GM21576 (cell line): ENCODE results near the gene MTG2.
A peak's percentile ranks its signal among the peaks of the same experiment; 100 is the strongest.
"Not testable (repeated sequence)": the region's sequence is repeated elsewhere in the genome, so short reads cannot be mapped to it uniquely, and the experiment has no call there.

ENCODE experiments used
- ATAC-seq: cut with Tn5 transposase; IDR thresholded peaks from one replicate; pipeline ENCODE4 v1.9.1; 2021; ENCODE audit warnings: mild to moderate bottlenecking, moderate library complexity; ENCODE audit not compliant: unreplicated experiment

The MTG2 gene

DNA sequence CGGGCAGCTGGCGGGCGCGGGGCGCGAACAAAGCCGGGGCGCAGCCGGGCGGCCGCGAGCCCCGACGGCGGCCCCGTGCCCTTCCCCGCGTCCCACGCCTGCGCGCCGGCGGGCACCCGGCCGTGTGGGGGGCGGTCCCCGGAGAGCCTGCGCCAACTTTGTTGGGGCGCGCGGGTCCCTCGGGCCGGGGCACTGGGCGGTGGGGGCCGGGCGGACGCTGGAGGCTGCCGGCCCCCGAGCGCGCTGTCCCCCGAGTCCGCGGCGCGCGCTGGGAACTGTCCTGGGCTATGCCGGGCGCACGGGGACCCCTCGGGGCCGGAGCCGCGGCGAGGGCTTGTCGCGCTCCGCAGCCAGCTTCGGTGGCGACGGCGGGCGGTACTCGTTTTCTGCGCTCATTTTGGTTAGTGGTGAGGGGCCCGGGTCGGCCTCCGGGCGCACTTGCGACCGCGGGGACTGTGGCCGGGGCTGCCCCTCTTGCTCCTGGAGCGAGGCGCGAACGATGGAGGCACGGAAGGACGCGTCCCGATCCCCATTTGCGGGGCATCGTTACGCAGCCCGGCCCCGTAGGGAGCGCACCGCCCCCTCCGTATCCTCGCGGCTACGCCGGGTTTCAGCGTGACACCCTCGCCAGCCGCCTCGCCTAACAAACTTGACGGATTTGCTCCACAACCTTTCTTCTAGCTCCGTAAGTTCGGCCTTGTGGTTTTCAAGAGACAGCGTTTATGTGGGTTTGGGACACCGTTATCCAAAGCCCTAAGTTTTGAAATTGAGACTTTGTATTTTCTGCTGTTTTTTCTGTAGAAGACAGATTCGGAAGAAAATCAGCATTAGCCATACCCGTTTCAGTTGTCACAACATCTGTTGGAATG, 38.6 kb upstream of the MTG2 start:
- ATAC-seq: no peak

DNA sequence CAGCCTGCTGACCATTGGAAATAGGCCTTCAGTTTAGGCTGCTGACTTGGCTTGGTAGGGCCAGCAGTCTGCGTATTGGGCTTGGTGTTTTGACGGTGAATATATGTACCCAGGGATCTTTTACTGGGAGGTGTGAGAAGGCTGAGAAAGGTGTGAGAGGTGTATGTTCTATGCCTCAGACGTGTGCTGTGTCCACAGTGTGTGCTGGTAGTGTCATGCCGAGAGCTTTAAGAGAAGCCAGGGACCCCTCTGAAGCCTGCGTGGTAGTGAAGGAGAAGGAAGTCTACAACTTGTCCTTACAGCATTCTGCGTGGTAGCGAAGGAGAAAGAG, 37.2 kb upstream of the MTG2 start:
- ATAC-seq: no peak

DNA sequence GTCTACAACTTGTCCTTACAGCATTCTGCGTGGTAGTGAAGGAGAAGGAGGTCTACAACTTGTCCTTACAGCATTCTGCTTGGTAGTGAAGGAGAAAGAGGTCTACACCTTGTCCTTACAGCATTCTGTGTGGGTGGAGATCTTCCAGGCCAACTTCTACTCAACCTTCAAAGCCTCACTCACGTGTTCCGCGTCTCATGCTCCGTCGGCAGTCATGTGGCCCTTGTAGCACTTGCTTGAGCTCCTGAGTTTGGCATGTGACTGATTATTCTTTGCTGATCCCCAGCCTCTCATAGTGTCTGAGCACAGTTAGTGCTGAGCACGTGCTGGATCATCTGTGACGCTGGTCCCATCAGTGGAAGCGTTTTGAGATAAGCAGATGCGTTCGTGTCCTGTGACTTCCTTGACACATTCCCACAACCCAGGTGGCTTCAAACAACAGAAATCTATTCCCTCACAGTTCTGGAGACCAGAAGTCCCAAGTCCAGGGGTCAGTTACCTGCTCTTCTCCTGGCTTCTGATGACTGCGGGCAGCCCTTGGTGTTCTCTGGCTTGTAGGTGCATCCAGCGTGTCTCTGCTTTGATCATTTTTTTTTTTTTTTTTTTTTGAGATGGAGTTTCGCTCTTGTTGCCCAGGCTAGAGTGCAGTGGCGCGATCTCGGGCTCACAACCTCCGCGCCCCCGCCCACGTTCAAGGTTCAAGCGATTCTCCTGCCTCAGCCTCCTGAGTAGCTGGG, 36.6 kb upstream of the MTG2 start:
- no peak for ATAC-seq

DNA sequence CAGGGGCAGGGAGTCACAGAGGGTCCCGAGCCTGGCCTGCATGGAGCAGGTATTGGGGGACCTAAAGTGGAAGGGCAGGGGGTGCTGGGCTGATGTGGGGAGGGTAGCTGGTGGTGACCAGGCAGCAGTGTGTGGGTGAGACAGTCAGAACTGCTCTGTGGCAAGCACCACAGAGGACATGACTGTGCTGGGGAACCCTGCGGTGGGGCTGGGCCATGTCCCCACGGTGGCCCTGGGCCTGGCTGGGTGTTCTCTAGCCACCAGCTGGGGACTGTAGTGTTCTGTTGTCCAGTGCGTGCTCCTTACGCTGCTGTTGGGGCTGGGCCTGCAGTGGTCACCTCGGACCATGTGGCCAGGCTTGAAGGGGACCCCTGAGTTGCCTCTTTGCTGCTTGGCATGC, 35.7 kb upstream of the MTG2 start:
- no peak for ATAC-seq

DNA sequence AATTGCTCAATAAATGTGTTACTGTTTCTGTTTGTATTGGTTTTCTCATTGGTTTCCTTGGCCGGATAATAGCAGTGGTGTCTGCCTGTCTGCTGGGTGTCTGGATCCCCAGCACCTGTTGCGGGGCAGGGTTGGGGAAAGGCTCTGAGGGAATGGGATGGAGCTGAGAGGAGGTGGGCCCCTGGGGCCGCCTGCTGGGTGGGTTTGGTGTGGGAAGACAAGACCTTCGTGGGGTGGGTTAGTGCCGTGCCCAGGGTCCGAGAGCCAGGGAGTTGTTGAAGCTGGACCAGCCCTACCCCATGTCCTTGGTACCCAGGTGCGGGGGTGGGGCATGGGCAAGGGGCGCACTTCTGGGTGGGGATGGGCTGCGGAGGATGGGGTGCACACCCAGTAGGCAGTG, 35.3 kb upstream of the MTG2 start:
- no peak for ATAC-seq

DNA sequence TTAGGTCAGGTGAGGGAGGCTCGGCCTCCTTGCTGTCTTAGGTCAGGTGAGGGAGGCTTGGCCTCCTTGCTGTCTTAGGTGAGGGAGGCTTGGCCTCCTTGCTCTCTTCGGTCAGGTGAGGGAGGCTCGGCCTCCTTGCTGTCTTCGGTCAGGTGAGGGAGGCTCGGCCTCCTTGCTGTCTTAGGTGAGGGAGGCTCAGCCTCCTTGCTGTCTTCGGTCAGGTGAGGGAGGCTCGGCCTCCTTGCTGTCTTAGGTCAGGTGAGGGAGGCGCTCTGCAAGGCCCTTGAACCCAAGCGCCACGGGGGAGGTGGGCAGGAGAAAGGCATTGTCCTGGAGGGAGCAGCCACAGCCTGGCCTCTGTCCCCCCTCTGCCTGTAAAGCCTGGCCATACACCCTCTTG, 34.4 kb upstream of the MTG2 start:
- not testable (repeated sequence) for ATAC-seq

DNA sequence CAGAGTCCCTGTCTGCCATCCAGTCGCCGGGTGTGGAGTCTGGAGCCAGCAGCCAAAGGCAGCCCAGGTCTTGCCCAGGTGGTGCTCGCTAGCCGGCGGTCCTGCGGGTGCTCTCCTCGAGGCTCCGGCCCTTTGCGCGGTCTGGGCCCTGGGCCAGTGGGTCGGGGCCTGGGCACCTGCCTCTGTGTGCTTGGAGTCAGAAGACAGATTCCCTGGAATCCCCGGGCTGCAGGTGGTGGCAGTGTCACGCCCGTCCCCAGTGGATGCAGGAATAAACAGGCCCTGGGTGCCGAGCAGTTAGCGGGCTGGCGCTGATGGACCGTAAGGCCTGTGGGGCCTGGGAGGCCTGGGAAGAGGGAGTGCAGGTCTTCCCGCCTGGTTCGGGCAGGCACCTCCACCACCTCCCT, 33.9 kb upstream of the MTG2 start:
- no peak for ATAC-seq

DNA sequence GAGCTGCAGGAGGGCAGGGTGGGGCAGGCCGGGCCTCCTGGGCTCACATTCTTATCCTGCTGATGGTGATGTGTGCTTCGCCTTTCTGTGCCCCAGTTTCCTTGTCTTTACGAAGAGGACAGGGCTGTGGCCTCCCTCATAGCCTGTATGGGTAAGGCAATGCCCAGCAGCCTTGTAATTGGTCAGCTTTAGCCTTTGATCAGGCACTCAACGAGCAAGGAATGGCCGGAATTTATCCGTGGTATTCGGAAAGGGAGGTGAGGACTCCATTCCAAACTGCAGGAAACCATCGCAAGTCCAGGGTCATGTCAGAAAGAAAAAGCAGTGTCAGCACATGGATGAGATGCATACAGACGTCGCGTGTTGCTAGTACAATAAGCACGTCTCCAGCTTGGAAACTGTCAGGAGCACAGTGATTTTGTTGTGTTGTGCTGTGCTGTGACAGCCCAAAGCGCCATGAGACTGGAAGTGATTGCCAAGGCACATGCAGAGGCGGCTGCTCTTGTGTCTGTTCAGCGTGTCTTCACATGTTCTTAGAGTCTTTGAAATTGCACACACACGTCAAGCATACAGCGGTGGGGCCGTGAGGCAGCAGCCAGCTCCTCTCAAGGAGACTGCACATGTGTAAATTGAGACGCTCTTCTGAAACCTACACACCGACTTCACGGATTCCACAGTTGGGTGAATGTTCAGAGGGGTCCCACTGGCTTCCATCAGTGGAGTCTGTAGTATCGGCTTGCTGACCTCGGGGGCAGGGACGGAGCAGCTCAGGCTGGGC, 33.1 kb upstream of the MTG2 start:
- no peak for ATAC-seq

DNA sequence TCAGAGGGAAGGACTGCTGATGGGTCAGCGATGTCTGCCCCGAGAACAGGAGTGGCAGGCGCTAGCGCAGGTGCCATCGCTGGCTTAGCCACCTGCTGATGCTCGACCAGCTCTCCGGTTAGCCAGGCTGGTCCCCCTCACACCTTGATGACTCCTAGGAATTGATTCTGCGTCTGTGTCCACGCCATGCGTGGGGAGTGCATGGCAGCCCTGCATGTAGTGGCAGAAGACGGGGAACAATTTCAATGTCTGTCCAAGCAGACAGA, 32.6 kb upstream of the MTG2 start:
- no peak for ATAC-seq

DNA sequence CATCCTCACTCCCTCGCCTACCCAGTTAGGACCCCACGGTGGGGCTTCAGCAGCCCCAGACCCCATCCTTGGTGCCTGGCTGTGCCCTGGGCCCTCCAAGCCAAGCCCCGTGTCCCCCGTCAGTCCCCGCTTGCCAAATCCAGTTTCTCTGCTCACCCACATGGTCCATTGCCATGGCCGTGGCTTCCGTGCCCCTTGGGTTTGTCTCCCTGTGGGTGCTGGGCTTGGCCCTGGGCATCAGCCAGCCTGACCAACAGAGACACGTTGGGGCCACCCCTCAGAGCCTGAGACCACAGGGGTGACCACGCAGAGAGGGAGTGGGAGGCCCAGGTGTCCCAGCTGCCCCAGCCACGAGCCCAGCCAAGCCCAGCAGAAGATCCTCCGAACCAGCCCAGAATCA, 31.6 kb upstream of the MTG2 start:
- no peak for ATAC-seq

DNA sequence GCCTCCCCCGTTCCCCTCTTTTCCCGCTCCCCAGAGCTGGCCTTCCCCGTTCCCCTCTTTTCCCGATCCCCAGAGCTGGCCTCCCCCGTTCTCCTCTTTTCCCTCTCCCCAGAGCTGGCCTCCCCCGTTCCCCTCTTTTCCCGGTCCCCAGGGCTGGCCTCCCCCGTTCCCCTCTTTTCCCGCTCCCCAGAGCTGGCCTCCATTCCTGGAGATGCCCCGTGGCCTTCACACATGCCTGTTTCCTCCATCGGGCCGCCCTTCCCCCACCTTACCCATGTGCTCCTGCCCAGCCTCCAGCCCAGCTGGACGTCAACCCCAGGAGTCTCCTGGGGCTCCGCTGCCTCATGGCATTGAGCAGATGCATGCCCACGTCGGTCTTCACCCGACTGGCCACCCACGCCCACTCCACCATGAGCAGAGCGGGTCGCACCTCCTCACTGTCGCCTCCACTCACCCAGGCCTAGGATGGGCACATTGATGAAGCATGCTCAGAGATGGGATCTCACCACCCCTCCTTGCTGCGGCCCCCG, 30.9 kb upstream of the MTG2 start:
- ATAC-seq: no peak

DNA sequence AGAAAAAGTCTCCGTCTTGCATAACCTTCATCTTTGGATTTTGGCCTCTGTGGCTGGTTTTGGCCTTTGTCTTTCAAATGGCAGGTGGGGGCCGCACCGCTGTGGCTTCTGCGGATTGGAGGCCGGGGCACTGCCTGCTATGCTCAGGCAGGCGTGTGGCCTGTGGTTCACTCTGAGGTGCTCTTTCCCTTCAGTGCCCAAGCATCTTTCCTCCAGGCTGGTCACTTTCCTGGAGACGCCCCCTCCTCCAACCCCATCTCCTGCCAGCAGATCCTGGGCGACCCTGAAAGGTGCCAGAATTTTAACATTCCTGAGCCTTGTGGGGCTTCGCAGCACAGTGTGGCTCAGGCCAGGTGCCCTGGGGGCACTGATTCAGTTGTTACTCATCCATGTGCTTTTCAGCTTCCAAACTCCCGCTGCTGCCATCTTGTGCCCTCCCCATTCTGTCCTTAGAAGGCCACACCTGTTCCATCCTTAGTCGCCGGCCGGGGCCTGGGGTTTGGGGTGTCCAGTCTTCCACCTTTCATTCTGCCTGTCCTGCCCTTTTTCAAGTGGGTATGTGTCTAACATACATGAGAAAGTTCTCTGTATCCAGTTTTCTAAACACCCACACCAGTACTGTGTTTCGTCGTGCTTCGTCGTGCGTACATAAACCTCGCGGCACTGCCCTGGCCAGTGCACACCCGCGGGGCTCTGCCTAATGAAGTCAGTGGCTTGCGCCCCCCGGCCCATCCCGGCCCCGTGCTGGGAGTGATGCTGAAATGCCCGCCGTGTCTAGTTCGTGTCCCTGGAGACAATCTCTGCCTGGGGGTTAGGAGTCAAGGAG, 27.2 kb upstream of the MTG2 start:
- ATAC-seq: no peak

DNA sequence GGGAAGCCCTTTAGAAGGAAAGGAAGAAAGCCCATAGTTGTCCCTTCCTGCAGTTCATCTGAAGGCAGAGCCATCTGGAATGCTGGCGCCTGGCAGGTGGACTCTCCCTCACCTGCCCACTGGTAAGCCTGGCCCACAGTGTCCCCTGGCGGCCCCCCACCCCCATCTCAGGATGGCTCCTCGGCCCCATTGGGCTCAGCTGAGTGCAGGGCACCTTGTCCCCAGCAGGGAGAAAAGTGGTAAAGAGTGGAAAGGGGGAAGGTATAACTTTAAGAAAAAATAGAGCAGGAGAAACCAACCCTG, 26.6 kb upstream of the MTG2 start:
- ATAC-seq: no peak

DNA sequence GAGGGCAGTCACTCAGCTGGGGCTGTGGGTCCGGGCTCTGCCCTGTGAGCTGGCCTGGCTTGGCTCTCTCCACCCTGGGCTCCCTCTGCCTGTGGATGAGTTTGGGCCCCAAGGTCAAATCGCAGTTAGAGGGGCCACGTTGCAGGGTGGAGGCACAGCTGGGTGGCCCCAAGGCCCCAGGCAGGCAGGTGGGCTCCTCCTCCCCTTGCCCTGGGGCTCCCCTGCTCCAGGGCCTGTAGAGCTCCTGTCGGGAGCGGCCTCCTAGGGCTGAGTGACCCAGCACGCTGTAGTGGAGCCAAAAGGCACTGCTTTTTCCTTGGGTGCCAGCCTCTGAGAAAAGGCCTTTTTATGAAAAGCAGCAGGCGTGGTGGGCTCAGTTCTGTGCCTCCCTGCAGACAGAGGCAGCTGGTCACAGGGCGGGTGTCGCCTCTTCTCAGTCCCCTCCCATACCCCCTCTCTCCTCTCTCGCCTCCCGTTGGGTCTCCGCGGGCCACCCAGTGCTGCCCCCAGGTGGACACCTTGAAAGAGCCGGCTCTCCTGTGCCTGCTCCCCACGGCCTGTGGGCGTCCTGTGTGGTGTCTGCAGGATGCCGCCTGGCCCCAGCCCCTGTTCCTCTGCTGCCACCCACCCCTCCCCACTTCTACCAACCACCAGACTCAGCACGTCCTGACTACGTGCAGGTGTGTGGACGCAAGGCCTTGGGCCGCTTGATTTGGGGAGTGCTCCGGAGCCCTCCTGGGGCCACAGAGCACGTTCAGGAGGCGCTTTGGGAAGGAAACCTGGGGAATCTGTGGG, 26.0 kb upstream of the MTG2 start:
- peak; percentile 61 for ATAC-seq

DNA sequence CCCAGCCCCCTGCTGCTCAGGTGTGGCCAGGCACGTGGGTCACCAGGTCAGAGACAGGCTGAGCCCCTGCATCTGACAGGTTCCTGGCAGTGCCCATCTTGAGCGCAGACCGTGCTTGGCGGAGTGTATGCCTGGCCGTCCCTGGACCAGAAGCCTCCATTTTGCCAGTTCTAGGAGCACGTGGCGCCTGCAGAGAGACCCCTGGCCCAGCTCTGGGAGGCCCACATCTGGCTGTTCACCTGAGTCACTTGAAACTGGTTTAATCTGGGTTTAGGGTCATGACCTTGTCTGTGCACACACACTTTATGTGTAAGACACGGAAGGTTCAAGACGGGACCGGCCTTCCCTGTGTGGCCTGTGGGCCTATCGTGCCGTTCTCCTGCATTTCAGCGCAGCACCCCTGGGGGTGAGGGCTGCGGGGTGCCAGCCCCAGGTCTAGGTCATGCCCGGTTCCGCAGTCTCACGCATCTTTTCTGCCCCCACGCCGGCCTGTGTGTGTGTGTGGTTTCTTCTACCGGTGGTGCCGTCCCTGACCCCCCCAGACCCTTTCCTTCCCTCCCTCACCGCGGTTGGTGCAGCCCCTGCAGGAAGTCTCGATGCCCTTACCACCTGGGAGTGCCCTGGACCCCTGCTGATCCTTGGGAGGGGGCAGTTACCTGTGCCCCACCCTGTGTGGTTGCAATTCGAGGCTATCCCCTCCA, 25.3 kb upstream of the MTG2 start:
- no peak for ATAC-seq

DNA sequence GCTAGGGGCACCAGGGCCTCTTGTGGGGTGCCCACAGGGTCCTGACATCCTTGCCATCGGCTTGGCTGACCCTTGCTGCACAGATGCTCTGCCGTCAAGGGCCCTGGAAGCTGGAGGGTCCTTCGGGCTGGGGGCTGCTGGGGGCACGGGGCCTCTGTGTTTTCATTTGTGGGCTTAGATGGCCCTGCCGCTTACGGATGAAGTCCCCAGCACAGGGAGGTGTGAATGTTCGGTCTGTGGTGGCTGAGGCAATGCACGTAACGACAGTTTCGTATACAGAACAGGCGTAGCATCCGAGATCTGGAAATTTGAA, 24.8 kb upstream of the MTG2 start:
- no peak for ATAC-seq

DNA sequence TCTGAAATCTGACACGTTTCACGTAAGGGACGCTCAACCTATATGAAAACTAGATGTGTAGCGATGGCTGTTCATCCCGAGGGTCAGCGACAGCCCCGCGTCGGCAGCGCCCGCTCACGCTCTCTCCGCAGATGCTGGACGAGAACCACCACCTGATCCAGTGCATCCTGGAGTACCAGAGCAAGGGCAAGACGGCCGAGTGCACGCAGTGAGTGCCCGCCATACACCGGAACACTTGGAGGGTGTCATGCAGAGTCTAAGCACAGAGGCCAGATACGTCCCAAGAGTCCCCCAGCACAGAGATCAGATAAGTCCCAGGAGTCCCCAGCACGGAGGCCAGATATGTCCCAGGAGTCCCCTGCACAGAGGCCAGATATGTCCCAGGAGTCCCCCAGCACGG, 24.3 kb upstream of the MTG2 start:
- ATAC-seq: no peak

DNA sequence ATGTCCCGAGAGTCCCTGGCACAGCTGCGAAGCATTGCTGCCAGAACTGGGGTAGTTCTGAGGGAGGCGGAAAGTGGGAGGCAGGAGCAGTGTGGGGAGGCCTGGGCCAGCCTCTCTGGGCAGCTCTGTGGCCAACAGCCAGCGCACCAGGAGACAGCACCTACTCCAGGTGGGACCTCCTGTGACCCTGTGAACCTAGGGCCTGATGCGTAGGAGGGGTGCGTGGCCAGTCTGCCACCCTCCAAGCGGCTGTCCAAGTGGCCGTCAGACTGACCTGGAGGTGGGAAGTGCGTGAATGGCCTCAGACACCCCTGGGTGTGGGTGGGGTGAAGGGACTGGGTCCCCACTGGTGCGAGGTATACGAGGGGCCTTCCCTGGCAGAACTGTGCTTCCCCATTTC, 23.8 kb upstream of the MTG2 start:
- no peak for ATAC-seq

DNA sequence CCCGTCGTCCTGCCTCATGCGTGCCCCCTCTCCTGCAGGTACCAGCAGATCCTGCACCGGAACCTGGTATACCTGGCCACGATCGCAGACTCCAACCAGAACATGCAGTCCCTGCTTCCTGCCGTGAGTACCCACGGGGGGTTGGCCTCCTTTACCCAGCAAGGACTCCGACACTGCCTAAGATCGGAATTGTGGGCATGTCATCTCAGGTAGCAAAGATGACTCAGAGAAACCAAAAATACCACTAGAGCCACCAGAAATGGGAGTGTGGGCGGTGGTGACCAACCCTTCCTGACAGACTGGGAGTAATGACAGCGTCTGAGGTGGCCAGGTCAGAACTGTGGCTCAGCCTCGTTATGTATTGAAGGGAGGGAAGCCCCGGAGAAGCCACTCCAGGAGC, 23.0 kb upstream of the MTG2 start:
- ATAC-seq: no peak

DNA sequence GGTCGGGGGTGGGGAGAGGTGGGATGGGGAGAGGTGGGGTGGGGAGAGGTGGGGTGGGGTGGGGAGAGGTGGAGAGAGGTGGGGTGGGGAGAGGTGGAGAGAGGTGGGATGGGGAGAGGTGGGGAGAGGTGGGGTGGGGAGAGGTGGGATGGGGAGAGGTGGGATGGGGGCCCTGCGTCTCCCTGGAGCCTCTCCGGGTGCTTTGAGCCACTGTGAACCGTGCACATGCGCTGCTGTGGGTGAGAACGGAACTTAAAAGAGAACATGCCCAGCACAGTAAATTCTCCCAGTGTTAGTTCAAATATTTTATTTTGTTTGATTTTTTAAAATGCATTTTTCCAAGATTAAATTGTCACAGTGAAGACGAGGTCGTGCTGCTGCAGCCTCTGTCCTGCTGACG, 22.6 kb upstream of the MTG2 start:
- ATAC-seq: no peak
